IMR-90 (cell line): ENCODE data around the gene SWAP70. TPM values are rescaled to one million over a fixed set of nuclear protein-coding genes. Genes with fewer than 3 reads are reported as not detected.

Experiments used
- ATAC-seq: fragments of 200-7000 bp; cut with Tn5 transposase; 2 replicates; pipeline ENCODE4 v1.9.1; 2020; ENCODE audit warnings: low read depth, mild to moderate bottlenecking, moderate library complexity
- BruUV-seq: library from RNA; stranded (reverse); fragments of 400-500 nt; replicated peaks from 2 replicates; lab custom pipeline; 2021; lab: Mats Ljungman, UMichigan
- CTCF ChIA-PET: fragments of 300-600 bp; formaldehyde crosslinking; extraction: SDS; loops from one replicate; lab custom pipeline; 2021; ENCODE audit warnings: antibody characterized with exemption; lab: Yijun Ruan, JAX
- POLR2A ChIA-PET: fragments of 300-600 bp; sonication (Branson Sonifier 250); formaldehyde crosslinking; loops from one replicate; lab custom pipeline; 2022; ENCODE audit warnings: antibody characterized with exemption; ENCODE audit not compliant: unreplicated experiment; lab: Charles Lee
- DNase-seq: peaks from one replicate; pipeline ENCODE4 v3.0.0; 2013
- H2AFZ ChIP-seq: replicated peaks from 2 replicates; pipeline ENCODE3; 2013; ENCODE audit warnings: low read length, mild to moderate bottlenecking; ENCODE audit not compliant: poor library complexity
- H2AK5ac ChIP-seq: 2 replicates; pipeline ENCODE4 v1.6.1; 2013; ENCODE audit warnings: low read depth, low read length, inconsistent platforms
- H2AK9ac ChIP-seq: replicated peaks from 2 replicates; pipeline ENCODE3; 2013; ENCODE audit warnings: mild to moderate bottlenecking, low read depth, low read length, moderate library complexity; ENCODE audit not compliant: poor library complexity
- H2BK120ac ChIP-seq: 2 replicates; pipeline ENCODE4 v1.6.1; 2013; ENCODE audit warnings: low read depth, low read length, inconsistent platforms
- H2BK15ac ChIP-seq: 3 replicates; pipeline ENCODE4 v1.6.1; 2013; ENCODE audit warnings: low read depth, low read length, inconsistent platforms
- H2BK20ac ChIP-seq: 2 replicates; pipeline ENCODE4 v1.6.1; 2013; ENCODE audit warnings: low read depth, mild to moderate bottlenecking, inconsistent platforms, low read length, moderate library complexity
- H2BK5ac ChIP-seq: 2 replicates; pipeline ENCODE4 v1.6.1; 2013; ENCODE audit warnings: mild to moderate bottlenecking, low read depth, low read length, inconsistent platforms; ENCODE audit not compliant: poor library complexity, severe bottlenecking
- H3K14ac ChIP-seq: replicated peaks from 2 replicates; pipeline ENCODE4 v1.6.1; 2013; ENCODE audit warnings: low read depth, low read length, inconsistent platforms
- H3K18ac ChIP-seq: 2 replicates; pipeline ENCODE4 v1.6.1; 2013; ENCODE audit warnings: low read depth, low read length, control low read depth
- H3K23ac ChIP-seq: 2 replicates; pipeline ENCODE4 v1.6.1; 2013; ENCODE audit warnings: low read depth, low read length, inconsistent platforms
- H3K27ac ChIP-seq: 2 replicates; pipeline ENCODE4 v1.5.1; 2013; ENCODE audit warnings: mild to moderate bottlenecking, control low read depth, low read length; ENCODE audit not compliant: insufficient read depth
- H3K27me3 ChIP-seq: 2 replicates; pipeline ENCODE4 v1.6.1; 2013; ENCODE audit warnings: low read length; ENCODE audit not compliant: control insufficient read depth, insufficient read depth
- H3K36me3 ChIP-seq: 2 replicates; pipeline ENCODE4 v1.6.1; 2013; ENCODE audit warnings: low read length, mixed read lengths; ENCODE audit not compliant: control insufficient read depth, insufficient read depth
- H3K4ac ChIP-seq: 2 replicates; pipeline ENCODE4 v1.6.1; 2013; ENCODE audit warnings: low read depth, low read length, inconsistent platforms
- H3K4me1 ChIP-seq: 2 replicates; pipeline ENCODE4 v1.6.1; 2013; ENCODE audit warnings: low read length, mixed read lengths; ENCODE audit not compliant: control insufficient read depth, insufficient read depth
- H3K4me2 ChIP-seq: 2 replicates; pipeline ENCODE4 v1.6.1; 2013; ENCODE audit warnings: low read depth, mild to moderate bottlenecking, control low read depth, low read length, moderate library complexity
- H3K4me3 ChIP-seq: 2 replicates; pipeline ENCODE4 v1.5.1; 2013; ENCODE audit warnings: low read depth, mild to moderate bottlenecking, control low read depth, low read length, moderate library complexity; ENCODE audit not compliant: insufficient read depth
- H3K56ac ChIP-seq: 2 replicates; pipeline ENCODE4 v1.6.1; 2013; ENCODE audit warnings: low read length, inconsistent platforms; ENCODE audit not compliant: insufficient read depth; ENCODE audit errors: extremely low read depth
- H3K79me1 ChIP-seq, 2 experiments: 2 replicates each; pipeline ENCODE4 v1.6.1; 2013; ENCODE audit warnings: low read length in 2 of 2, inconsistent platforms in 1 of 2, low read depth in 1 of 2
- H3K9ac ChIP-seq: 2 replicates; pipeline ENCODE4 v1.6.1; 2013; ENCODE audit warnings: low read depth, low read length, control low read depth
- H3K9me1 ChIP-seq: 2 replicates; pipeline ENCODE4 v1.6.1; 2013; ENCODE audit warnings: low read length, inconsistent platforms; ENCODE audit not compliant: insufficient read depth
- H3K9me3 ChIP-seq: 2 replicates; pipeline ENCODE4 v1.6.1; 2013; ENCODE audit warnings: low read length; ENCODE audit not compliant: control insufficient read depth, insufficient read depth
- H4K20me1 ChIP-seq: 2 replicates; pipeline ENCODE4 v1.6.1; 2013; ENCODE audit warnings: low read length, inconsistent platforms; ENCODE audit not compliant: insufficient read depth
- H4K5ac ChIP-seq: 2 replicates; pipeline ENCODE4 v1.6.1; 2013; ENCODE audit warnings: mild to moderate bottlenecking, low read depth, low read length, control low read depth
- H4K8ac ChIP-seq, 2 experiments: 2 replicates each; pipeline ENCODE4 v1.6.1; 2013; ENCODE audit warnings: low read depth in 2 of 2, low read length in 2 of 2, control low read depth in 1 of 2, inconsistent platforms in 1 of 2
- H4K91ac ChIP-seq: 2 replicates; pipeline ENCODE4 v1.6.1; 2013; ENCODE audit warnings: low read depth, low read length, inconsistent platforms; ENCODE audit not compliant: insufficient read depth
- NFE2L2 ChIP-seq: fragments of 150-350 bp; IDR thresholded peaks from 2 replicates; pipeline ENCODE4 v1.6.1; 2016; ENCODE audit warnings: low read depth, mild to moderate bottlenecking, low read length
- WGBS, 2 experiments: methylation state at CpG; one replicate each; pipeline versions ENCODE4 v1.1.5 to v1.1.7; 2013; ENCODE audit warnings: missing lambda C conversion rate in 2 of 2; ENCODE audit not compliant: insufficient read length in 1 of 2; ENCODE audit errors: extremely low coverage in 2 of 2; 5-methylcytosine and 5-hydroxymethylcytosine counted together
- dilution Hi-C: fragments of 300-500 bp; cut with HindIII; formaldehyde crosslinking; loops from one replicate; pipeline ENCODE4 v1.14.3; 2018; ENCODE audit warnings: low sequenced_read_pairs; ENCODE audit not compliant: unreplicated experiment
- in situ Hi-C: fragments of 300-500 bp; cut with MboI; formaldehyde crosslinking; loops from 3 replicates; pipeline ENCODE4 v1.14.3; 2019; ENCODE audit warnings: low sequenced_read_pairs, inconsistent platforms, mixed read lengths
- intact Hi-C: fragments of 100-400 bp; cut with micrococcal nuclease; formaldehyde crosslinking; loops from 2 replicates; pipeline ENCODE4 v1.10.0; 2022
- polyA plus RNA-seq, 3 experiments: library from polyadenylated mRNA; depleted of rRNA; stranded (reverse); fragments of >200 nt; gene quantifications; 2 replicates each; pipeline ENCODE4 v1.2.3, GENCODE V29; 2012; ENCODE audit warnings: low replicate concordance in 1 of 3
- total RNA-seq: library from RNA; depleted of rRNA; stranded (reverse); fragments of >200 nt; gene quantifications from 2 replicates; pipeline ENCODE4 v1.2.3, GENCODE V29; 2012

The SWAP70 gene
- total and polyA plus RNA-seq, 2 of the 4 experiments (the other 2 are of a cell fraction) = 15.5 to 19.9 TPM

DNA sequence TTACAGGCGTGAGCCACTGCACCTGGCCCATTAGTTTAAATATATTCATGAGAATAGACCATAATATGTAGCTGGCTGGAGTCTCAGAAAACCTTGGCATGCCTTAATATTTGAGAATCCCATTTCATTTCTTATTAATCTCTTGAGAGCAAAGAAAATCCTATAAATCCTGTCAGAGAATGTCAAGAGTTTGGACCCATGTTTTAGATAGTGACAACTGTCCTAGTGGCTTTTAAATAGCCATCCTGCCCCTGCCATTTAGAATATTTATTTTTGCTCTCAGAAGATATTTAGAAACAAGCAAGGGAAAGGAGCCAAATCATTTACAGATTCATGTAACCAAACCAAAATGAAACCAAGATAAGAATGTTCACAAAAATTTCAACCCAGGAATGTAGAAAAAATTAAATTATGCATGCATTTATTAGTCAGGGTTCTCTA, 107.2 kb downstream of the SWAP70 start:
- H2AK9ac ChIP-seq = no peak overlapping the region
- peak overlapping the region; percentile 70; the same call in 1 of the 2 replicates for H2AK5ac ChIP-seq
- H3K4me3 ChIP-seq = no peak overlapping the region
- no peak overlapping the region for H3K56ac ChIP-seq
- no peak overlapping the region for H3K18ac ChIP-seq
- no peak overlapping the region for H3K9ac ChIP-seq
- intact Hi-C loops (no loop called here), in situ Hi-C loops (loop anchor here (25.0 kb wide), 1 partner anchor 191 kb away; no protein-coding TSS in a partner anchor), dilution Hi-C loops (no loop called here)
- POLR2A ChIA-PET = no interaction called here
- no peak overlapping the region for H4K5ac ChIP-seq
- no peak overlapping the region for H3K14ac ChIP-seq
- peak overlapping the region; percentile 71 for H2BK5ac ChIP-seq
- H3K79me1 ChIP-seq = peaks cover 5 to 37% of the 10 kb centered on the region in 2 experiments; a peak in 2 of 4 replicates
- DNase-seq (peak; percentile 26), ATAC-seq (no peak)
- peak overlapping the region; percentile 20; the same call in 1 of the 2 replicates for H2BK20ac ChIP-seq
- BruUV-seq = no TSS peak
- H4K8ac ChIP-seq = no peak overlapping the region
- H3K27ac ChIP-seq = peak overlapping the region; percentile 22; the same call in 1 of the 2 replicates
- no peaks in the 10 kb centered on the region; the same call in 1 of the 2 replicates for H3K36me3 ChIP-seq
- peak overlapping the region; percentile 36; the same call in 1 of the 2 replicates for H2BK120ac ChIP-seq
- no peaks in the 10 kb centered on the region for H4K20me1 ChIP-seq
- CTCF ChIA-PET = no interaction called here
- H3K27me3 ChIP-seq = no peaks in the 10 kb centered on the region
- no CpG with 5 or more reads among the region's 1 CpG for WGBS, 2 experiments
- peak overlapping the region; percentile 34; the same call in 1 of the 2 replicates for H4K91ac ChIP-seq
- no peak overlapping the region for H3K23ac ChIP-seq
- no peak for TF ChIP-seq NFE2L2
- no peak overlapping the region for H3K4me2 ChIP-seq
- H2AFZ ChIP-seq = no peak overlapping the region
- no peaks in the 10 kb centered on the region for H3K9me3 ChIP-seq
- H3K4me1 ChIP-seq = peaks cover 27% of the 10 kb centered on the region
- H2BK15ac ChIP-seq = no peak overlapping the region
- H3K9me1 ChIP-seq = peaks cover 35% of the 10 kb centered on the region
- peak overlapping the region; percentile 36; the same call in 1 of the 2 replicates for H3K4ac ChIP-seq
